WTC11 (cell line): ENCODE results near the gene ETFB. TPM values are rescaled to one million over a fixed set of nuclear protein-coding genes. Genes with fewer than 3 reads are reported as not detected.

Experiments used
- ATAC-seq: fragments of 200-7000 bp; cut with Tn5 transposase; 2 replicates; pipeline ENCODE4 v1.10.0; 2021; ENCODE audit warnings: mild to moderate bottlenecking, moderate library complexity
- CTCF ChIA-PET: fragments of 300-600 bp; sonication (Branson Sonifier 250); formaldehyde crosslinking; loops from one replicate; lab custom pipeline; 2021; ENCODE audit warnings: antibody characterized with exemption; lab: Charles Lee
- POLR2A ChIA-PET: fragments of 350-600 bp; sonication (Branson Sonifier 250); formaldehyde crosslinking; loops from one replicate; lab custom pipeline; 2021; ENCODE audit warnings: antibody characterized with exemption; lab: Charles Lee
- DNase-seq: peaks from one replicate; pipeline ENCODE4 v3.0.0; 2021; ENCODE audit warnings: low spot score
- H3K27ac Mint-ChIP-seq: 2 replicates; pipeline ENCODE4 v1.8.0; 2021; ENCODE audit warnings: mixed read lengths
- H3K27me3 Mint-ChIP-seq: 2 replicates; pipeline ENCODE4 v1.8.0; 2021; ENCODE audit warnings: low read depth, mild to moderate bottlenecking, moderate library complexity, mixed read lengths
- H3K36me3 Mint-ChIP-seq: 2 replicates; pipeline ENCODE4 v1.8.0; 2021; ENCODE audit warnings: mixed read lengths
- H3K4me1 Mint-ChIP-seq: 2 replicates; pipeline ENCODE4 v1.8.0; 2022; ENCODE audit warnings: mixed read lengths
- H3K4me3 Mint-ChIP-seq: 2 replicates; pipeline ENCODE4 v1.8.0; 2021; ENCODE audit warnings: mild to moderate bottlenecking, moderate library complexity, mixed read lengths
- H3K9me3 Mint-ChIP-seq: 2 replicates; pipeline ENCODE4 v1.8.0; 2021; ENCODE audit warnings: mixed read lengths
- CREB1 ChIP-seq: sonication (generic); formaldehyde crosslinking; IDR thresholded peaks from 2 replicates; pipeline ENCODE4 v1.8.0; 2023; ENCODE audit warnings: mild to moderate bottlenecking, missing genetic modification reagents
- CREM ChIP-seq: sonication (generic); formaldehyde crosslinking; IDR thresholded peaks from 2 replicates; pipeline ENCODE4 v1.8.1; 2022; ENCODE audit warnings: mild to moderate bottlenecking, missing genetic modification reagents, moderate library complexity
- NFATC4 ChIP-seq: fragments of 250-450 bp; sonication (Bioruptor Pico); IDR thresholded peaks from 2 replicates; pipeline ENCODE4 v1.9.0; 2021; ENCODE audit warnings: mild to moderate bottlenecking
- NFE2L1 ChIP-seq: sonication (generic); formaldehyde crosslinking; IDR thresholded peaks from 2 replicates; pipeline ENCODE4 v1.8.1; 2023; ENCODE audit warnings: missing genetic modification reagents
- TP53 ChIP-seq: sonication (generic); formaldehyde crosslinking; IDR thresholded peaks from 2 replicates; pipeline ENCODE4 v1.8.1; 2023; ENCODE audit warnings: mild to moderate bottlenecking, missing genetic modification reagents
- total RNA-seq: library from RNA; stranded (reverse); gene quantifications from 3 replicates; pipeline ENCODE4 v1.2.3, GENCODE V29; 2021
- TF ChIP-seq, protein P1 (sequence below): sonication (generic); formaldehyde crosslinking; IDR thresholded peaks from 2 replicates; pipeline ENCODE4 v1.8.0; 2023; ENCODE audit warnings: missing genetic modification reagents, mild to moderate bottlenecking, borderline replicate concordance
- TF ChIP-seq, protein P2 (sequence below): fragments of 250-450 bp; sonication (Bioruptor Pico); IDR thresholded peaks from 2 replicates; pipeline ENCODE4 v1.9.0; 2021; ENCODE audit warnings: moderate library complexity, mild to moderate bottlenecking, inconsistent platforms, borderline replicate concordance
- TF ChIP-seq, protein P3 (sequence below): fragments of 250-450 bp; sonication (Bioruptor Pico); IDR thresholded peaks from 2 replicates; pipeline ENCODE4 v1.9.0; 2021; ENCODE audit warnings: mild to moderate bottlenecking
- TF ChIP-seq, protein P4 (sequence below): fragments of 250-450 bp; sonication (Bioruptor Pico); IDR thresholded peaks from 2 replicates; pipeline ENCODE4 v1.8.0; 2021; ENCODE audit warnings: mild to moderate bottlenecking
- TF ChIP-seq, protein P5 (sequence below): sonication (generic); formaldehyde crosslinking; IDR thresholded peaks from 2 replicates; pipeline ENCODE4 v1.8.1; 2022; ENCODE audit warnings: mild to moderate bottlenecking, missing genetic modification reagents, moderate library complexity, borderline replicate concordance
- TF ChIP-seq, protein P6 (sequence below): sonication (generic); formaldehyde crosslinking; IDR thresholded peaks from 2 replicates; pipeline ENCODE4 v1.8.0; 2022; ENCODE audit warnings: missing genetic modification reagents

ETFB gene
- total RNA-seq, 1 experiment from 2014 or later: 60.6 TPM

DNA sequence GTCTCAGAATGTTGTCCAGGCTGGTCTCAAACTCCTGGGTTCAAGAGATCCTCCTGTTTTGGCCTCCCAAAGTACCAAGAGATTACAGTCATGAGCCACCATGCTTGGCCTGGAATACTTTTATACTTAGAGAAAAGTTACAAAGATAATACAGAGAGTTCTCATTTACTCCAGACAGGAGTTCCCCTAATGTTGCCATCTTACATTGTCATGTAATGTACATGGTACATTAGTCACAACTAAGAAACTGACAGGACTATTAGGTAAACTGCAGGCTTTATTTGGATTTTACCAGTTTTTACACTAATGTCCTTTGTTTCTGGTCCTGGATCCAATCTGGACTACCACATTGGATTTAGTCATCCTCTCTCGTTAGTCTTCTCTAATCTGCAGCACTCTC, 26.5 kb upstream of the ETFB start (continued):
- TF ChIP-seq, protein P1, sequence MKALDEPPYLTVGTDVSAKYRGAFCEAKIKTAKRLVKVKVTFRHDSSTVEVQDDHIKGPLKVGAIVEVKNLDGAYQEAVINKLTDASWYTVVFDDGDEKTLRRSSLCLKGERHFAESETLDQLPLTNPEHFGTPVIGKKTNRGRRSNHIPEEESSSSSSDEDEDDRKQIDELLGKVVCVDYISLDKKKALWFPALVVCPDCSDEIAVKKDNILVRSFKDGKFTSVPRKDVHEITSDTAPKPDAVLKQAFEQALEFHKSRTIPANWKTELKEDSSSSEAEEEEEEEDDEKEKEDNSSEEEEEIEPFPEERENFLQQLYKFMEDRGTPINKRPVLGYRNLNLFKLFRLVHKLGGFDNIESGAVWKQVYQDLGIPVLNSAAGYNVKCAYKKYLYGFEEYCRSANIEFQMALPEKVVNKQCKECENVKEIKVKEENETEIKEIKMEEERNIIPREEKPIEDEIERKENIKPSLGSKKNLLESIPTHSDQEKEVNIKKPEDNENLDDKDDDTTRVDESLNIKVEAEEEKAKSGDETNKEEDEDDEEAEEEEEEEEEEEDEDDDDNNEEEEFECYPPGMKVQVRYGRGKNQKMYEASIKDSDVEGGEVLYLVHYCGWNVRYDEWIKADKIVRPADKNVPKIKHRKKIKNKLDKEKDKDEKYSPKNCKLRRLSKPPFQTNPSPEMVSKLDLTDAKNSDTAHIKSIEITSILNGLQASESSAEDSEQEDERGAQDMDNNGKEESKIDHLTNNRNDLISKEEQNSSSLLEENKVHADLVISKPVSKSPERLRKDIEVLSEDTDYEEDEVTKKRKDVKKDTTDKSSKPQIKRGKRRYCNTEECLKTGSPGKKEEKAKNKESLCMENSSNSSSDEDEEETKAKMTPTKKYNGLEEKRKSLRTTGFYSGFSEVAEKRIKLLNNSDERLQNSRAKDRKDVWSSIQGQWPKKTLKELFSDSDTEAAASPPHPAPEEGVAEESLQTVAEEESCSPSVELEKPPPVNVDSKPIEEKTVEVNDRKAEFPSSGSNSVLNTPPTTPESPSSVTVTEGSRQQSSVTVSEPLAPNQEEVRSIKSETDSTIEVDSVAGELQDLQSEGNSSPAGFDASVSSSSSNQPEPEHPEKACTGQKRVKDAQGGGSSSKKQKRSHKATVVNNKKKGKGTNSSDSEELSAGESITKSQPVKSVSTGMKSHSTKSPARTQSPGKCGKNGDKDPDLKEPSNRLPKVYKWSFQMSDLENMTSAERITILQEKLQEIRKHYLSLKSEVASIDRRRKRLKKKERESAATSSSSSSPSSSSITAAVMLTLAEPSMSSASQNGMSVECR: no peak
- TF ChIP-seq, protein P2, sequence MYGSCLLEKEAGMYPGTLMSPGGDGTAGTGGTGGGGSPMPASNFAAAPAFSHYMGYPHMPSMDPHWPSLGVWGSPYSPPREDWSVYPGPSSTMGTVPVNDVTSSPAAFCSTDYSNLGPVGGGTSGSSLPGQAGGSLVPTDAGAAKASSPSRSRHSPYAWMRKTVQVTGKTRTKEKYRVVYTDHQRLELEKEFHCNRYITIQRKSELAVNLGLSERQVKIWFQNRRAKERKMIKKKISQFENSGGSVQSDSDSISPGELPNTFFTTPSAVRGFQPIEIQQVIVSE (CRISPR knock-in tag): no peak
- no peak for TF ChIP-seq CREB1 (CRISPR knock-in tag)
- TF ChIP-seq, protein P3, sequence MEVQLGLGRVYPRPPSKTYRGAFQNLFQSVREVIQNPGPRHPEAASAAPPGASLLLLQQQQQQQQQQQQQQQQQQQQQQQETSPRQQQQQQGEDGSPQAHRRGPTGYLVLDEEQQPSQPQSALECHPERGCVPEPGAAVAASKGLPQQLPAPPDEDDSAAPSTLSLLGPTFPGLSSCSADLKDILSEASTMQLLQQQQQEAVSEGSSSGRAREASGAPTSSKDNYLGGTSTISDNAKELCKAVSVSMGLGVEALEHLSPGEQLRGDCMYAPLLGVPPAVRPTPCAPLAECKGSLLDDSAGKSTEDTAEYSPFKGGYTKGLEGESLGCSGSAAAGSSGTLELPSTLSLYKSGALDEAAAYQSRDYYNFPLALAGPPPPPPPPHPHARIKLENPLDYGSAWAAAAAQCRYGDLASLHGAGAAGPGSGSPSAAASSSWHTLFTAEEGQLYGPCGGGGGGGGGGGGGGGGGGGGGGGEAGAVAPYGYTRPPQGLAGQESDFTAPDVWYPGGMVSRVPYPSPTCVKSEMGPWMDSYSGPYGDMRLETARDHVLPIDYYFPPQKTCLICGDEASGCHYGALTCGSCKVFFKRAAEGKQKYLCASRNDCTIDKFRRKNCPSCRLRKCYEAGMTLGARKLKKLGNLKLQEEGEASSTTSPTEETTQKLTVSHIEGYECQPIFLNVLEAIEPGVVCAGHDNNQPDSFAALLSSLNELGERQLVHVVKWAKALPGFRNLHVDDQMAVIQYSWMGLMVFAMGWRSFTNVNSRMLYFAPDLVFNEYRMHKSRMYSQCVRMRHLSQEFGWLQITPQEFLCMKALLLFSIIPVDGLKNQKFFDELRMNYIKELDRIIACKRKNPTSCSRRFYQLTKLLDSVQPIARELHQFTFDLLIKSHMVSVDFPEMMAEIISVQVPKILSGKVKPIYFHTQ (CRISPR knock-in tag): no peak
- TF ChIP-seq, all 79 proteins: peak for 0

DNA sequence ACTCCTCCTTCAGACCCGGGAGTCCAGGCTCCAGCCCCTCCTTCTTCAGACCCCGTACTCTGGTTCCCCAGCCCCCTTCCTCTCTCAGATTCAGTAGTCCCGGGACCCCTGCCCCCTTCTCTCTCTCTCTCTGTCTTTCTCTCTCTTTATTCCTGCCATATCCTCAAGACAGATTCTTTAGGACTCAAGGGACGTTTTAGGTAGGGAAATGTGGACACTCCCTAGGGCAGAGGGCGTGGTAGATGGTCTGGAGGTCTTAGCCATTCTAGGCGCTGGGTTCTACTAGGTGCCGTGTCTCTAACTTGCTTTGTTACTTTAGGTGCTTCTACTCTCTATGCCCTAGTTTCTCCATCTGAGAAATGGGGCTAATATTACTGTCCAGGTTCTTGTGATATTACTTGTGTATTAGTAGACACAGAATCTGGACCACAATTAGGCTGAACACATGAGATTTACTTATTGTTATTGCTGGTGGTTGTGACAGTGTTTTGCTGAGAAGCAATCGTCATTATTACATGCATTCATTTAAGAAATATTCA, 25.0 kb upstream of the ETFB start:
- peak overlapping the region; percentile 77 for H3K27ac Mint-ChIP-seq
- peak overlapping the region; percentile 57 for H3K4me3 Mint-ChIP-seq
- POLR2A ChIA-PET: interaction anchor here (0.5 to 1.0 kb wide), 4 partner anchors 24 to 52 kb away, joined by 3 to 13 read pairs (median 4); partner anchors contain the start of genes ETFB and VSIG10L
- ATAC-seq (no peak), DNase-seq (no peak)
- H3K36me3 Mint-ChIP-seq: no peaks in the 10 kb centered on the region
- no peaks in the 10 kb centered on the region for H3K9me3 Mint-ChIP-seq
- peaks cover 33% of the 10 kb centered on the region for H3K4me1 Mint-ChIP-seq
- CTCF ChIA-PET: interaction anchor here (0.7 to 1.6 kb wide), 10 partner anchors 10 to 266 kb away, joined by 3 to 11 read pairs (median 4); partner anchors contain the start of gene CLDND2
- H3K27me3 Mint-ChIP-seq: no peaks in the 10 kb centered on the region; the same call in 1 of the 2 replicates
- TF ChIP-seq, protein P1: no peak
- TF ChIP-seq CREM (CRISPR knock-in tag) (no peak), NFE2L1 (CRISPR knock-in tag) (no peak), NFATC4 (CRISPR knock-in tag) (no peak), CREB1 (CRISPR knock-in tag) (no peak), TP53 (CRISPR knock-in tag) (no peak)
- TF ChIP-seq, protein P4, sequence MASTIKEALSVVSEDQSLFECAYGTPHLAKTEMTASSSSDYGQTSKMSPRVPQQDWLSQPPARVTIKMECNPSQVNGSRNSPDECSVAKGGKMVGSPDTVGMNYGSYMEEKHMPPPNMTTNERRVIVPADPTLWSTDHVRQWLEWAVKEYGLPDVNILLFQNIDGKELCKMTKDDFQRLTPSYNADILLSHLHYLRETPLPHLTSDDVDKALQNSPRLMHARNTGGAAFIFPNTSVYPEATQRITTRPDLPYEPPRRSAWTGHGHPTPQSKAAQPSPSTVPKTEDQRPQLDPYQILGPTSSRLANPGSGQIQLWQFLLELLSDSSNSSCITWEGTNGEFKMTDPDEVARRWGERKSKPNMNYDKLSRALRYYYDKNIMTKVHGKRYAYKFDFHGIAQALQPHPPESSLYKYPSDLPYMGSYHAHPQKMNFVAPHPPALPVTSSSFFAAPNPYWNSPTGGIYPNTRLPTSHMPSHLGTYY (CRISPR knock-in tag): no peak
- TF ChIP-seq, protein P5, sequence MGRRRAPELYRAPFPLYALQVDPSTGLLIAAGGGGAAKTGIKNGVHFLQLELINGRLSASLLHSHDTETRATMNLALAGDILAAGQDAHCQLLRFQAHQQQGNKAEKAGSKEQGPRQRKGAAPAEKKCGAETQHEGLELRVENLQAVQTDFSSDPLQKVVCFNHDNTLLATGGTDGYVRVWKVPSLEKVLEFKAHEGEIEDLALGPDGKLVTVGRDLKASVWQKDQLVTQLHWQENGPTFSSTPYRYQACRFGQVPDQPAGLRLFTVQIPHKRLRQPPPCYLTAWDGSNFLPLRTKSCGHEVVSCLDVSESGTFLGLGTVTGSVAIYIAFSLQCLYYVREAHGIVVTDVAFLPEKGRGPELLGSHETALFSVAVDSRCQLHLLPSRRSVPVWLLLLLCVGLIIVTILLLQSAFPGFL (CRISPR knock-in tag): no peak
- TF ChIP-seq, protein P6, sequence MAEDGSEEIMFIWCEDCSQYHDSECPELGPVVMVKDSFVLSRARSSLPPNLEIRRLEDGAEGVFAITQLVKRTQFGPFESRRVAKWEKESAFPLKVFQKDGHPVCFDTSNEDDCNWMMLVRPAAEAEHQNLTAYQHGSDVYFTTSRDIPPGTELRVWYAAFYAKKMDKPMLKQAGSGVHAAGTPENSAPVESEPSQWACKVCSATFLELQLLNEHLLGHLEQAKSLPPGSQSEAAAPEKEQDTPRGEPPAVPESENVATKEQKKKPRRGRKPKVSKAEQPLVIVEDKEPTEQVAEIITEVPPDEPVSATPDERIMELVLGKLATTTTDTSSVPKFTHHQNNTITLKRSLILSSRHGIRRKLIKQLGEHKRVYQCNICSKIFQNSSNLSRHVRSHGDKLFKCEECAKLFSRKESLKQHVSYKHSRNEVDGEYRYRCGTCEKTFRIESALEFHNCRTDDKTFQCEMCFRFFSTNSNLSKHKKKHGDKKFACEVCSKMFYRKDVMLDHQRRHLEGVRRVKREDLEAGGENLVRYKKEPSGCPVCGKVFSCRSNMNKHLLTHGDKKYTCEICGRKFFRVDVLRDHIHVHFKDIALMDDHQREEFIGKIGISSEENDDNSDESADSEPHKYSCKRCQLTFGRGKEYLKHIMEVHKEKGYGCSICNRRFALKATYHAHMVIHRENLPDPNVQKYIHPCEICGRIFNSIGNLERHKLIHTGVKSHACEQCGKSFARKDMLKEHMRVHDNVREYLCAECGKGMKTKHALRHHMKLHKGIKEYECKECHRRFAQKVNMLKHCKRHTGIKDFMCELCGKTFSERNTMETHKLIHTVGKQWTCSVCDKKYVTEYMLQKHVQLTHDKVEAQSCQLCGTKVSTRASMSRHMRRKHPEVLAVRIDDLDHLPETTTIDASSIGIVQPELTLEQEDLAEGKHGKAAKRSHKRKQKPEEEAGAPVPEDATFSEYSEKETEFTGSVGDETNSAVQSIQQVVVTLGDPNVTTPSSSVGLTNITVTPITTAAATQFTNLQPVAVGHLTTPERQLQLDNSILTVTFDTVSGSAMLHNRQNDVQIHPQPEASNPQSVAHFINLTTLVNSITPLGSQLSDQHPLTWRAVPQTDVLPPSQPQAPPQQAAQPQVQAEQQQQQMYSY: no peak
